Breast epithelium (tissue), 3 donors: Measurements from ENCODE around the gene TRIO.

Experiments used
- POLR2A ChIP-seq: fragments of 450-650 bp; IDR thresholded peaks from one replicate; pipeline ENCODE4 v1.6.1; 2016; ENCODE audit warnings: antibody characterized with exemption, mild to moderate bottlenecking, moderate library complexity
- POLR2AphosphoS5 ChIP-seq, 3 donors: sonication (generic); formaldehyde crosslinking; IDR thresholded peaks; one replicate each; pipeline ENCODE4 v1.6.1; 2017; ENCODE audit warnings: antibody characterized with exemption in 3 of 3
- TF ChIP-seq, protein P1 (sequence below), 3 donors: fragments of 450-650 bp; IDR thresholded peaks; one replicate each; pipeline ENCODE4 v1.5.1; 2016 to 2017; ENCODE audit warnings: antibody characterized with exemption in 3 of 3, mild to moderate bottlenecking in 3 of 3, moderate library complexity in 3 of 3

DNA sequence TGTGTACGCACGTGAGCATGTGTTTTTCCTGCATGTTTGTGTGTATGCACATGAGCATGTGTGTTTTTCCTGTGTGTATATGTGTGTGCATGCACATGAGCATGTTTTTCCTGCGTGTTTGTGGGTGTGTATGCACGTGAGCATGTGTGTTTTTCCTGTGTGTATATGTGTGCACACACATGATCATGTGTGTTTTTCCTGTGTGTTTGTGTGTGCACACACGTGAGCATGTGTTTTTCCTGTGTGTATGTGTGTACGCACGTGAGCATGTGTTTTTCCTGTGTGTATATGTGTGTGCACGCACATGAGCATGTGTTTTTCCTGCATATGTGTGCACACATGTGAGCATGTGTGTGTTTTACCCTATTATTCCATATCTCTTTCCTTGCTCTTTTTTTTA is 205.9 kb downstream of the TRIO start:
- TF ChIP-seq, protein P1, sequence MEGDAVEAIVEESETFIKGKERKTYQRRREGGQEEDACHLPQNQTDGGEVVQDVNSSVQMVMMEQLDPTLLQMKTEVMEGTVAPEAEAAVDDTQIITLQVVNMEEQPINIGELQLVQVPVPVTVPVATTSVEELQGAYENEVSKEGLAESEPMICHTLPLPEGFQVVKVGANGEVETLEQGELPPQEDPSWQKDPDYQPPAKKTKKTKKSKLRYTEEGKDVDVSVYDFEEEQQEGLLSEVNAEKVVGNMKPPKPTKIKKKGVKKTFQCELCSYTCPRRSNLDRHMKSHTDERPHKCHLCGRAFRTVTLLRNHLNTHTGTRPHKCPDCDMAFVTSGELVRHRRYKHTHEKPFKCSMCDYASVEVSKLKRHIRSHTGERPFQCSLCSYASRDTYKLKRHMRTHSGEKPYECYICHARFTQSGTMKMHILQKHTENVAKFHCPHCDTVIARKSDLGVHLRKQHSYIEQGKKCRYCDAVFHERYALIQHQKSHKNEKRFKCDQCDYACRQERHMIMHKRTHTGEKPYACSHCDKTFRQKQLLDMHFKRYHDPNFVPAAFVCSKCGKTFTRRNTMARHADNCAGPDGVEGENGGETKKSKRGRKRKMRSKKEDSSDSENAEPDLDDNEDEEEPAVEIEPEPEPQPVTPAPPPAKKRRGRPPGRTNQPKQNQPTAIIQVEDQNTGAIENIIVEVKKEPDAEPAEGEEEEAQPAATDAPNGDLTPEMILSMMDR (IDR thresholded peaks at IDR 0.05), result no peak
- TF ChIP-seq POLR2A, result no peak
- no peak for TF ChIP-seq POLR2AphosphoS5 (IDR thresholded peaks at IDR 0.05)
